Ovary (tissue), 9 donors: ENCODE results near the gene CACNB4. TPM values are rescaled to one million over a fixed set of nuclear protein-coding genes. Genes with fewer than 3 reads are reported as not detected.
"Not testable (repeated sequence)": the region's sequence is repeated elsewhere in the genome, so short reads cannot be mapped to it uniquely, and the experiment has no call there.

Experiments
- DNase-seq, 5 donors: peaks; one replicate each; pipeline ENCODE4 v3.0.0-alpha.2; 2019 to 2020
- H3K27ac ChIP-seq, 2 donors: fragments of 200-600 bp; one replicate each; pipeline versions ENCODE4 v1.5.1 to v1.8.0; 2019 to 2022
- H3K27me3 ChIP-seq: fragments of 200-600 bp; one replicate; pipeline ENCODE4 v1.8.0; 2022
- H3K36me3 ChIP-seq: fragments of 200-600 bp; sonication (generic); one replicate; pipeline ENCODE4 v1.5.1; 2019
- H3K4me1 ChIP-seq: one replicate; pipeline ENCODE4 v1.8.1; 2013; ENCODE audit warnings: mild to moderate bottlenecking, moderate library complexity; ENCODE audit not compliant: insufficient read depth
- H3K4me3 ChIP-seq: fragments of 200-600 bp; sonication (generic); one replicate; pipeline ENCODE4 v1.5.1; 2017
- H3K9me3 ChIP-seq, 2 donors: fragments of 200-600 bp in 1 of 2; sonication (generic) in 1 of 2; one replicate each; pipeline versions ENCODE4 v1.5.1 to v1.8.1; 2013 to 2019; ENCODE audit warnings: mild to moderate bottlenecking in 1 of 2, moderate library complexity in 1 of 2
- CTCF ChIP-seq, 3 donors: fragments of 450-650 bp in 2 of 3; fragments of 200-600 bp in 1 of 3; IDR thresholded peaks; one replicate each; pipeline versions ENCODE4 v1.5.1 to v1.8.0; 2016 to 2022; ENCODE audit warnings: antibody characterized with exemption in 3 of 3, mild to moderate bottlenecking in 1 of 3
- EP300 ChIP-seq: sonication (generic); formaldehyde crosslinking; IDR thresholded peaks from one replicate; pipeline ENCODE4 v1.6.1; 2017; ENCODE audit warnings: antibody characterized with exemption
- POLR2A ChIP-seq: fragments of 450-650 bp; IDR thresholded peaks from one replicate; pipeline ENCODE4 v1.6.1; 2017; ENCODE audit warnings: antibody characterized with exemption, mild to moderate bottlenecking, moderate library complexity
- WGBS, 3 donors: extraction: QIAGEN DNeasy Blood & Tissue Kit in 1 of 3; methylation state at CpG; one replicate each; pipeline versions ENCODE4 v1.1.5 to v1.1.7; 2013 to 2017; 5-methylcytosine and 5-hydroxymethylcytosine counted together
- intact Hi-C, 4 donors: fragments of 100-400 bp; cut with DNase I; formaldehyde crosslinking; loops; one replicate each; pipeline versions ENCODE4 v1.11.0 to v1.15.1; 2022 to 2023
- polyA plus RNA-seq, 2 donors: library from polyadenylated mRNA; stranded (reverse); fragments of 200-250 nt in 1 of 2; fragments of 350-450 nt in 1 of 2; fragmentation: Illumina TruSeq in 1 of 2; extraction: RNeasy Lipid Tissue Mini Kit (QIAGEN cat#74804) in 1 of 2; gene quantifications; one replicate each; pipeline ENCODE4 v1.2.3, GENCODE V29; 2013 to 2014
- total RNA-seq, 7 donors: library from RNA; depleted of rRNA in 2 of 7; stranded (reverse); fragments of >200 nt in 2 of 7; fragmentation: NEBNext Ultra II Directional in 3 of 7; extraction: Animal tissue kit (Norgen Biotek cat#: 25700) in 3 of 7; gene quantifications; one replicate each; pipeline versions ENCODE4 v1.1.0 to v1.2.4, GENCODE V29; 2016 to 2023
- donor health status: DM: no; HTN: no; CAD: no; lungs with moderate emphysema.
- donor health status: DM: no; HTN: no; CAD: no.
- donor health status: Bipolar disorder and iron deficiency.
- donor health status: DM: yes; HTN: yes; CAD: no.
- donor health status: DM: no; HTN: no; CAD: no.
- donor health status: DM: yes; HTN: yes; CAD: no.

Gene CACNB4
- total and polyA plus RNA-seq, 9 donors, result 0.23 to 1.9 (median 1.0) TPM

- H3K27me3 ChIP-seq, result no peaks in the 10 kb centered on the region
- WGBS, 3 donors, result 43 to 45% (median 45%) methylated on average over 5 of the region's 5 CpGs
- no peaks in the 10 kb centered on the region for H3K4me1 ChIP-seq
- TF ChIP-seq POLR2A, result no peak
- TF ChIP-seq CTCF (IDR thresholded peaks at IDR 0.05), result no peak
- no peak for TF ChIP-seq EP300
- no peaks in the 10 kb centered on the region for H3K36me3 ChIP-seq
- no peak overlapping the region for H3K27ac ChIP-seq
- no peak for DNase-seq
- H3K4me3 ChIP-seq, result no peak overlapping the region
- no peaks in the 10 kb centered on the region for H3K9me3 ChIP-seq
- intact Hi-C loops, result no loop called here
Observed at GRCh38 chr2:152028182-152028862, 70.5 kb downstream of the CACNB4 start.

- intact Hi-C loops, result no loop called here
- H3K4me3 ChIP-seq, result peak overlapping the region; percentile 25
- WGBS, 3 donors, result 14 to 17% (median 15%) methylated on average over 15 of the region's 15 CpGs
- H3K36me3 ChIP-seq, result no peaks in the 10 kb centered on the region
- H3K4me1 ChIP-seq, result no peaks in the 10 kb centered on the region
- DNase-seq, result peak; percentile 52 to 82 (median 69)
- H3K27ac ChIP-seq, result no peak overlapping the region
- no peak for TF ChIP-seq POLR2A
- TF ChIP-seq CTCF (IDR thresholded peaks at IDR 0.05), result peak in 2 of 3 donors; percentile 60 to 65
- TF ChIP-seq EP300, result no peak
- no peaks in the 10 kb centered on the region for H3K9me3 ChIP-seq
- H3K27me3 ChIP-seq, result no peaks in the 10 kb centered on the region
Observed at GRCh38 chr2:152025678-152026287, 73.1 kb downstream of the CACNB4 start.

GRCh38 chr2:152024477-152024876 is 74.4 kb downstream of the CACNB4 start:
- DNase-seq, result no peak
- no peaks in the 10 kb centered on the region for H3K36me3 ChIP-seq
- no peak overlapping the region for H3K4me3 ChIP-seq
- H3K27ac ChIP-seq, result no peak overlapping the region
- no peaks in the 10 kb centered on the region for H3K4me1 ChIP-seq
- TF ChIP-seq POLR2A (no peak), CTCF (IDR thresholded peaks at IDR 0.05) (no peak), EP300 (no peak)
- intact Hi-C loops, result no loop called here
- H3K27me3 ChIP-seq, result no peaks in the 10 kb centered on the region
- no peaks in the 10 kb centered on the region for H3K9me3 ChIP-seq
- WGBS, 3 donors, result 88 to 92% (median 91%) methylated on average over 2 of the region's 2 CpGs

- no peaks in the 10 kb centered on the region for H3K27me3 ChIP-seq
- H3K27ac ChIP-seq, result no peak overlapping the region
- no peaks in the 10 kb centered on the region for H3K36me3 ChIP-seq
- 65 to 82% (median 67%) methylated on average over 3 of the region's 3 CpGs for WGBS, 3 donors
- H3K4me1 ChIP-seq, result no peaks in the 10 kb centered on the region
- TF ChIP-seq POLR2A (no peak), EP300 (no peak), CTCF (IDR thresholded peaks at IDR 0.05) (no peak)
- intact Hi-C loops, result no loop called here
- H3K9me3 ChIP-seq, result no peaks in the 10 kb centered on the region
- H3K4me3 ChIP-seq, result no peak overlapping the region
- DNase-seq, result no peak
Observed at GRCh38 chr2:152022090-152022489, 76.8 kb downstream of the CACNB4 start.

- H3K4me3 ChIP-seq, DNase-seq, H3K9me3 ChIP-seq, intact Hi-C loops, H3K36me3 ChIP-seq, H3K4me1 ChIP-seq, H3K27ac ChIP-seq, H3K27me3 ChIP-seq: not testable (repeated sequence)
- 89 to 93% (median 90%) methylated on average over 11 of the region's 11 CpGs for WGBS, 3 donors
Observed at GRCh38 chr2:152021001-152021400, 77.8 kb downstream of the CACNB4 start.
